ENCODE measurements around the gene GPR6. TPM values are rescaled to one million over a fixed set of nuclear protein-coding genes. Genes with fewer than 3 reads are reported as not detected.

GPR6 gene
- total RNA-seq, result not detected in 2 replicates

- no peak for DNase-seq (ENCODE audit: low read depth, low spot score)
These were observed at the start of gene GPR6 for GRCh38 chr6:109978174-109979032. GPR6 (plus strand) TSS chr6:109978311; CDS start chr6:109979113, 802 bp downstream.

GRCh38 chr6:109934293-109934692, 43.8 kb upstream of the GPR6 start:
- DNase-seq (ENCODE audit: low read depth, low spot score), result no peak

- DNase-seq (ENCODE audit: low read depth, low spot score), result no peak
These were observed 38.5 kb upstream of the GPR6 start for GRCh38 chr6:109939654-109940053.

- DNase-seq (ENCODE audit: low read depth, low spot score), result no peak
These were observed 33.7 kb upstream of the GPR6 start for GRCh38 chr6:109944448-109944847.

- no peak for DNase-seq (ENCODE audit: low read depth, low spot score)
These were observed 33.0 kb upstream of the GPR6 start for GRCh38 chr6:109945091-109945490.

- DNase-seq (ENCODE audit: low read depth, low spot score), result no peak
These were observed 31.1 kb upstream of the GPR6 start for GRCh38 chr6:109946979-109947378.

- DNase-seq (ENCODE audit: low read depth, low spot score), result no peak
These were observed 28.6 kb upstream of the GPR6 start for GRCh38 chr6:109949281-109950065.

GRCh38 chr6:109955491-109955890, 22.6 kb upstream of the GPR6 start:
- DNase-seq (ENCODE audit: low read depth, low spot score), result no peak

GRCh38 chr6:109958626-109959025, 19.5 kb upstream of the GPR6 start:
- DNase-seq (ENCODE audit: low read depth, low spot score), result no peak

GRCh38 chr6:109961611-109962041, 16.5 kb upstream of the GPR6 start:
- no peak for DNase-seq (ENCODE audit: low read depth, low spot score)

- no peak for DNase-seq (ENCODE audit: low read depth, low spot score)
These were observed 15.8 kb upstream of the GPR6 start for GRCh38 chr6:109962271-109962670.

GRCh38 chr6:109963598-109964170, 14.4 kb upstream of the GPR6 start:
- no peak for DNase-seq (ENCODE audit: low read depth, low spot score)

GRCh38 chr6:109964949-109965348, 13.2 kb upstream of the GPR6 start:
- no peak for DNase-seq (ENCODE audit: low read depth, low spot score)

- no peak for DNase-seq (ENCODE audit: low read depth, low spot score)
These were observed 11.8 kb upstream of the GPR6 start for GRCh38 chr6:109966299-109966698.

- no peak for DNase-seq (ENCODE audit: low read depth, low spot score)
These were observed 329 bp upstream of the GPR6 start for GRCh38 chr6:109977791-109978173.

GRCh38 chr6:109979033-109979921, 1.2 kb downstream of the GPR6 start:
- no peak for DNase-seq (ENCODE audit: low read depth, low spot score)

GRCh38 chr6:109984410-109984809, 6.3 kb downstream of the GPR6 start:
- no peak for DNase-seq (ENCODE audit: low read depth, low spot score)

- DNase-seq (ENCODE audit: low read depth, low spot score), result no peak
These were observed 9.1 kb downstream of the GPR6 start for GRCh38 chr6:109987196-109987595.

- DNase-seq (ENCODE audit: low read depth, low spot score), result no peak
These were observed 13.3 kb downstream of the GPR6 start for GRCh38 chr6:109991201-109992101.

GRCh38 chr6:109998159-109998785, 20.2 kb downstream of the GPR6 start:
- no peak for DNase-seq (ENCODE audit: low read depth, low spot score)
